ENCODE measurements around the gene CACNA1C.

DNA sequence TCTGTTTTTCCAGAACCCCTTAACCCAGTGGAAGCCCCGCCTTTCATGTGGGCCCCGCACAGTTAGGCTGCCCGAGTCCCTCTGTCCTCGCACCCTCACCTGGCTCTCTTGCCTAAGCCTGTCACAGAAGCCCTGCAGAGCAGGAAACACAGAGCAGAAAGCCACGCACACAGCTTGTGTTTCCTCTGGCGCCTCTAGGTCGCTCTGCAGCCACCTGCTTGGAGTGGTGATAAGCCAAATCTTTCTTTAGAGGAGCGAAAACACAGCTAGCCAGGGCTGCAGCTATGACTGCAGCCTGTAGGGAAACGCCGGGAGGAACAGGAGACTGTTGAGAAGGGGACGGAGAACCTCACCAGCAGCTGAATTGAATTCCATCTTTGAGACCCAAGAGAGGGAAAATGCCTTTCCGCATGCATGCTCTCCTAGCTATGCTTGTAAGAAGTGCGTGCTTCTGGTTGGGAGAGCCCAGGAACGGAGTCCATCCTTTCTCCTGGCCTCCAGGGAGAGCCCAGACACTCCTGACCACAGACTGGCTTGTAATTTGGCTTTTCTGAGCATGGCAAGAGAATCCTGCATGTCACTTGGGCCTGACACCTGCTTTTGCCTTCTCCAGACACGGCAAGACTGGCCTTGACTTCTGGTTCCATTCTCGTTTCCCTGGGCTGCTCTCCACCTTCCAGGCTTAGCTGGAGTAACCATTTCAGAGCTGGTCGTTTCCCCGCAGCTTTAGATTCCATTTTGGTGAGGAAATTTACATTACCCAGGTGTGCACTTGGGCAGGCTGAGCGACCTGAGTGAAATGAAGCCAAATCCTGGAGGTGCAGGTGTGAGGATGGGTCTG lies 301.6 kb downstream of the CACNA1C start:
- TF ChIP-seq, protein P1, sequence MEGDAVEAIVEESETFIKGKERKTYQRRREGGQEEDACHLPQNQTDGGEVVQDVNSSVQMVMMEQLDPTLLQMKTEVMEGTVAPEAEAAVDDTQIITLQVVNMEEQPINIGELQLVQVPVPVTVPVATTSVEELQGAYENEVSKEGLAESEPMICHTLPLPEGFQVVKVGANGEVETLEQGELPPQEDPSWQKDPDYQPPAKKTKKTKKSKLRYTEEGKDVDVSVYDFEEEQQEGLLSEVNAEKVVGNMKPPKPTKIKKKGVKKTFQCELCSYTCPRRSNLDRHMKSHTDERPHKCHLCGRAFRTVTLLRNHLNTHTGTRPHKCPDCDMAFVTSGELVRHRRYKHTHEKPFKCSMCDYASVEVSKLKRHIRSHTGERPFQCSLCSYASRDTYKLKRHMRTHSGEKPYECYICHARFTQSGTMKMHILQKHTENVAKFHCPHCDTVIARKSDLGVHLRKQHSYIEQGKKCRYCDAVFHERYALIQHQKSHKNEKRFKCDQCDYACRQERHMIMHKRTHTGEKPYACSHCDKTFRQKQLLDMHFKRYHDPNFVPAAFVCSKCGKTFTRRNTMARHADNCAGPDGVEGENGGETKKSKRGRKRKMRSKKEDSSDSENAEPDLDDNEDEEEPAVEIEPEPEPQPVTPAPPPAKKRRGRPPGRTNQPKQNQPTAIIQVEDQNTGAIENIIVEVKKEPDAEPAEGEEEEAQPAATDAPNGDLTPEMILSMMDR (IDR thresholded peaks at IDR 0.05; ENCODE audit: low read depth, low read length, poor library complexity, severe bottlenecking) = no peak
- no peak for TF ChIP-seq EZH2phosphoT487 (IDR thresholded peaks at IDR 0.05; ENCODE audit: borderline replicate concordance, low read length)

All from DOHH2 (cell line).